HCT116 (cell line): ENCODE results near the gene FAM120A. TPM values are rescaled to one million over a fixed set of nuclear protein-coding genes. Genes with fewer than 3 reads are reported as not detected.

Experiments
- ATAC-seq: fragments of 200-7000 bp; cut with Tn5 transposase; 2 replicates; pipeline ENCODE4 v1.9.1; 2020; ENCODE audit warnings: mild to moderate bottlenecking, moderate library complexity
- BruUV-seq: library from RNA; stranded (reverse); fragments of 400-500 nt; replicated peaks from 2 replicates; lab custom pipeline; 2021; lab: Mats Ljungman, UMichigan
- CTCF ChIA-PET: fragments of 300-600 bp; sonication (Branson Sonifier 250); formaldehyde crosslinking; loops from one replicate; lab custom pipeline; 2021; ENCODE audit warnings: antibody characterized with exemption; lab: Charles Lee
- POLR2A ChIA-PET: fragments of 300-600, 350-600 bp; sonication (Branson Sonifier 250); formaldehyde crosslinking; loops from one replicate; lab custom pipeline; 2021; ENCODE audit warnings: antibody characterized with exemption; lab: Charles Lee
- RAD21 ChIA-PET, 2 experiments: fragments of 300-600 bp; sonication (Branson Sonifier 250); formaldehyde crosslinking; loops; one replicate each; lab custom pipeline; 2023; ENCODE audit warnings: low total read pairs in 2 of 2; ENCODE audit not compliant: uncharacterized antibody in 2 of 2, unreplicated experiment in 2 of 2, low non-redundant PET in 1 of 2; lab: Charles Lee
- DNase-seq: peaks from one replicate; pipeline ENCODE4 v3.0.0-alpha.2; 2010; ENCODE audit warnings: low read depth, low spot score
- H2AFZ ChIP-seq: fragments of 200-600 bp; shearing (Covaris generic), sonication (generic); 2 replicates; pipeline ENCODE4 v1.6.1; 2017; ENCODE audit warnings: low read depth, mixed run types, mixed read lengths, antibody characterized with exemption, low read length; ENCODE audit not compliant: poor library complexity, severe bottlenecking
- H3K27ac ChIP-seq: 2 replicates; pipeline ENCODE4 v1.5.1; 2012; ENCODE audit warnings: low read depth, low read length
- H3K27me3 ChIP-seq: fragments of 200-600 bp; sonication (generic); 2 replicates; pipeline ENCODE4 v1.6.1; 2016; ENCODE audit warnings: mixed run types, low read length, mixed read lengths; ENCODE audit not compliant: insufficient read depth
- H3K36me3 ChIP-seq, 2 experiments: fragments of 200-500 bp in 1 of 2; fragments of 200-600 bp in 1 of 2; sonication (Bioruptor generic) in 1 of 2; sonication (generic) in 1 of 2; 2 replicates each; pipeline versions ENCODE4 v1.5.1 to v1.6.1; 2014 to 2016; ENCODE audit warnings: low read length in 2 of 2, inconsistent platforms in 1 of 2, mixed read lengths in 1 of 2, mixed run types in 1 of 2; ENCODE audit not compliant: insufficient read depth in 2 of 2, control insufficient read depth in 1 of 2
- H3K4me1 ChIP-seq, 2 experiments: fragments of 200-600 bp in 1 of 2; sonication (generic) in 1 of 2; 2 replicates each; pipeline versions ENCODE4 v1.5.1 to v1.6.1; 2012 to 2017; ENCODE audit warnings: low read length in 2 of 2, inconsistent platforms in 1 of 2, mild to moderate bottlenecking in 1 of 2, mixed read lengths in 1 of 2, mixed run types in 1 of 2, moderate library complexity in 1 of 2; ENCODE audit not compliant: insufficient read depth in 2 of 2, control insufficient read depth in 1 of 2
- H3K4me2 ChIP-seq: fragments of 200-600 bp; sonication (generic); 2 replicates; pipeline ENCODE4 v1.6.1; 2017; ENCODE audit warnings: mixed run types, low read length, mixed read lengths
- H3K4me3 ChIP-seq, 2 experiments: fragments of 200-600 bp in 1 of 2; sonication (generic) in 1 of 2; replicated peaks in 1 of 2; 2 replicates each; pipeline ENCODE4 v1.5.1; 2011 to 2016; ENCODE audit warnings: low read length in 2 of 2, control low read depth in 1 of 2, low read depth in 1 of 2, mild to moderate bottlenecking in 1 of 2, mixed read lengths in 1 of 2, mixed run types in 1 of 2
- H3K79me2 ChIP-seq: fragments of 200-600 bp; sonication (generic); 2 replicates; pipeline ENCODE4 v1.6.1; 2017; ENCODE audit warnings: mild to moderate bottlenecking, mixed run types, low read length, moderate library complexity, mixed read lengths; ENCODE audit not compliant: insufficient read depth
- H3K9ac ChIP-seq: fragments of 200-600 bp; sonication (generic); 2 replicates; pipeline ENCODE4 v1.6.1; 2016; ENCODE audit warnings: low read length, mixed read lengths
- H3K9me2 ChIP-seq: fragments of 200-600 bp; sonication (generic), shearing (Covaris generic); 2 replicates; pipeline ENCODE4 v1.6.1; 2017; ENCODE audit warnings: mixed run types, mild to moderate bottlenecking, moderate library complexity; ENCODE audit not compliant: insufficient read depth
- H3K9me3 ChIP-seq, 2 experiments: fragments of 200-500 bp in 1 of 2; fragments of 200-600 bp in 1 of 2; sonication (Bioruptor generic) in 1 of 2; sonication (generic) in 1 of 2; 2 replicates each; pipeline ENCODE4 v1.6.1; 2014 to 2017; ENCODE audit warnings: low read length in 2 of 2, mixed read lengths in 2 of 2, inconsistent platforms in 1 of 2, low read depth in 1 of 2, mild to moderate bottlenecking in 1 of 2, mixed run types in 1 of 2, moderate library complexity in 1 of 2; ENCODE audit not compliant: control insufficient read depth in 1 of 2, insufficient read depth in 1 of 2
- H4K20me1 ChIP-seq: fragments of 200-600 bp; sonication (generic), shearing (Covaris generic); 2 replicates; pipeline ENCODE4 v1.6.1; 2017; ENCODE audit warnings: mixed run types, mild to moderate bottlenecking, moderate library complexity; ENCODE audit not compliant: insufficient read depth
- CBX3 ChIP-seq: IDR thresholded peaks from 2 replicates; pipeline ENCODE4 v1.6.1; 2012; ENCODE audit warnings: low read depth
- CTCF ChIP-seq, 3 experiments: fragments of 200-600 bp in 1 of 3; sonication (generic) in 1 of 3; IDR thresholded peaks in 2 of 3; conservative IDR thresholded peaks in 1 of 3; 2 replicates each; pipeline ENCODE4 v1.5.1; 2012 to 2017; ENCODE audit warnings: low read depth in 2 of 3, low read length in 2 of 3, antibody characterized with exemption in 1 of 3, borderline replicate concordance in 1 of 3, control low read depth in 1 of 3, mild to moderate bottlenecking in 1 of 3, mixed read lengths in 1 of 3, mixed run types in 1 of 3, moderate library complexity in 1 of 3; ENCODE audit not compliant: insufficient read depth in 1 of 3
- EGR1 ChIP-seq: IDR thresholded peaks from 2 replicates; pipeline ENCODE4 v1.6.1; 2012; ENCODE audit warnings: low read depth
- ELF1 ChIP-seq: IDR thresholded peaks from 2 replicates; pipeline ENCODE4 v1.6.1; 2012; ENCODE audit warnings: low read depth, borderline replicate concordance
- EZH2 ChIP-seq: fragments of 200-600 bp; sonication (generic); IDR thresholded peaks from 2 replicates; pipeline ENCODE4 v1.6.1; 2017; ENCODE audit warnings: antibody characterized with exemption, mixed run types
- EZH2phosphoT487 ChIP-seq: fragments of 200-600 bp; IDR thresholded peaks from 2 replicates; pipeline ENCODE4 v1.6.1; 2018; ENCODE audit warnings: antibody characterized with exemption, borderline replicate concordance
- JUND ChIP-seq: IDR thresholded peaks from 2 replicates; pipeline ENCODE4 v1.6.1; 2012
- POLR2A ChIP-seq: IDR thresholded peaks from 2 replicates; pipeline ENCODE4 v1.7.0; 2011; ENCODE audit warnings: borderline replicate concordance; ENCODE audit not compliant: insufficient read depth, insufficient read length; ENCODE audit errors: extremely low read depth
- POLR2AphosphoS5 ChIP-seq: IDR thresholded peaks from 2 replicates; pipeline ENCODE4 v1.6.1; 2011; ENCODE audit warnings: mild to moderate bottlenecking, low read depth, low read length, moderate library complexity
- RAD21 ChIP-seq: IDR thresholded peaks from 2 replicates; pipeline ENCODE4 v1.6.1; 2012; ENCODE audit warnings: low read depth, mild to moderate bottlenecking
- SP1 ChIP-seq: IDR thresholded peaks from 2 replicates; pipeline ENCODE4 v1.6.1; 2012; ENCODE audit warnings: low read depth
- TCF7L2 ChIP-seq: IDR thresholded peaks from 2 replicates; pipeline ENCODE4 v1.7.0; 2011; ENCODE audit warnings: borderline replicate concordance, inconsistent platforms; ENCODE audit not compliant: insufficient read depth, insufficient read length; ENCODE audit errors: extremely low read depth
- ZBTB33 ChIP-seq: IDR thresholded peaks from 2 replicates; pipeline ENCODE4 v1.6.1; 2011; ENCODE audit warnings: mild to moderate bottlenecking, low read length, moderate library complexity; ENCODE audit not compliant: insufficient replicate concordance; ENCODE audit errors: extremely low read depth
- intact Hi-C: fragments of 100-400 bp; cut with micrococcal nuclease; formaldehyde crosslinking; loops from 2 replicates; pipeline ENCODE4 v1.10.0; 2022
- total RNA-seq: library from RNA; stranded (reverse); gene quantifications from one replicate; pipeline ENCODE4 v1.2.1, GENCODE V29; 2021; ENCODE audit not compliant: unreplicated experiment

FAM120A gene
- total RNA-seq, 1 experiment from 2014 or later, result 122 TPM

DNA sequence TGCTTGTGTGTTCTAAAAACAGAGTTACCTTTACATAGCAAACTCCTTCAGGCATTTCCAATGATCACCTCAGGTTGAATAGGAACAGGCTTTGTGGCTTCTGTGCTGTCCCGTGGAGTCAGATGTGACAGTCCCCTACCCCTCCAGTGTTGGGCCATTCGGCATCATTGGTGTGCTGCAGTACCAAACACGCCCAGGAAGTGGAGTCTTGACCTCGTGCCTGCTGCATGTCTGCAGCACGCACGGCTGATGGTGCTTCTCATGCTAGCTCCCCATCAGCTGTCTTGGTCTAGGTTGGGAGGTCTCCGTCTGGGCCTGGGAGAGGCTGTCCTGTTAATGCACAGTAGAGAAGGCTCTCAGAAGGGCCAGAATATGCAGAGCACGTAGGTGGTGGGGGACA, 82.4 kb downstream of the FAM120A start:
- no peak overlapping the region for H3K4me3 ChIP-seq
- CTCF ChIA-PET, result no interaction called here
- no peaks in the 10 kb centered on the region for H3K4me1 ChIP-seq
- no peak overlapping the region for H3K27ac ChIP-seq
- TF ChIP-seq CTCF (IDR thresholded peaks at IDR 0.05 in 2 of 3, conservative IDR thresholded peaks at IDR 0.05 in 1 of 3; ENCODE audit: borderline replicate concordance in 1 of 3, insufficient read depth in 1 of 3, low read depth in 2 of 3, low read length in 2 of 3), result 0 out of 6 replicates have a peak, but pooled peaks of 1 of the 3 experiments have one; percentile 9
- TF ChIP-seq ELF1, result no peak
- no peak for TF ChIP-seq JUND
- no peak for TF ChIP-seq POLR2AphosphoS5
- TF ChIP-seq EZH2, result no peak
- intact Hi-C loops, result no loop called here
- H3K79me2 ChIP-seq, result peaks cover 24% of the 10 kb centered on the region; the same call in 1 of the 2 replicates
- ATAC-seq, result peak; percentile 60
- POLR2A ChIA-PET, result no interaction called here
- RAD21 ChIA-PET, result no interaction called here
- H3K9me2 ChIP-seq, result no peaks in the 10 kb centered on the region
- no peak overlapping the region for H3K9ac ChIP-seq
- H3K36me3 ChIP-seq, result peaks cover 21 to 35% of the 10 kb centered on the region in 2 experiments; a peak in 2 of 4 replicates
- no peak overlapping the region for H3K4me2 ChIP-seq
- H4K20me1 ChIP-seq, result no peaks in the 10 kb centered on the region
- H2AFZ ChIP-seq, result no peak overlapping the region
- no peaks in the 10 kb centered on the region for H3K27me3 ChIP-seq
- H3K9me3 ChIP-seq, result no peaks in the 10 kb centered on the region
- no peak for DNase-seq
- no TSS peak for BruUV-seq

DNA sequence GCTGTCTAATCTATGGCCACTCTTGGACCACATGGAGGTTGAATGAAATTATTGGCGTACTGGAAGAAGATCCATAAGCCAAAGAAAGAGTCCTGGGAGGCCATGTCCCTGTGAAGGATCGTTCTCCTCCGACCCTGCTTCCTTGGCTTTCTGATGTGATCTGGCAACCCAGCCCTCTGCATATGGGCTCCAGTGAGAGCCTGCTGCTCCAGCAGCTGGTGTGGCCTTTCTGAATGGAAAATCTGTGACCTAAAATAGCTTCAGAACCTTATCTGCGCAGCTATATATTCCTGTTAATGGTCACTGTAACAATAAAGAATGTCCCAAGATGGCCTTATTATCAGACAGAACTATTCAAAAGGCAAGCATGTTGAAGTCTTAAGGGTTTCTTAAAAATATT, 84.7 kb downstream of the FAM120A start:
- intact Hi-C loops, result no loop called here
- no peaks in the 10 kb centered on the region for H3K27me3 ChIP-seq
- H2AFZ ChIP-seq, result no peak overlapping the region
- no peaks in the 10 kb centered on the region for H3K9me3 ChIP-seq
- DNase-seq, result no peak
- no peaks in the 10 kb centered on the region for H4K20me1 ChIP-seq
- H3K4me1 ChIP-seq, result no peaks in the 10 kb centered on the region
- H3K4me2 ChIP-seq, result no peak overlapping the region
- CTCF ChIA-PET, result interaction anchor here (1.2 kb wide), 1 partner anchor 30 kb away, joined by 3 read pairs; no protein-coding TSS in a partner anchor
- BruUV-seq, result no TSS peak
- RAD21 ChIA-PET, result no interaction called here
- no peak overlapping the region for H3K4me3 ChIP-seq
- POLR2A ChIA-PET, result no interaction called here
- no peaks in the 10 kb centered on the region for H3K9me2 ChIP-seq
- no peak for ATAC-seq
- H3K36me3 ChIP-seq, result peaks cover 9 to 33% of the 10 kb centered on the region in 2 experiments; a peak in 2 of 4 replicates
- no peak overlapping the region for H3K9ac ChIP-seq
- no peak overlapping the region for H3K27ac ChIP-seq
- peaks cover 27% of the 10 kb centered on the region; the same call in 1 of the 2 replicates for H3K79me2 ChIP-seq
- no peak for TF ChIP-seq POLR2AphosphoS5
- TF ChIP-seq POLR2A, result no peak
- no peak for TF ChIP-seq CBX3
- no peak for TF ChIP-seq EGR1
- no peak for TF ChIP-seq EZH2phosphoT487
- TF ChIP-seq CTCF (IDR thresholded peaks at IDR 0.05 in 2 of 3, conservative IDR thresholded peaks at IDR 0.05 in 1 of 3; ENCODE audit: borderline replicate concordance in 1 of 3, insufficient read depth in 1 of 3, low read depth in 2 of 3, low read length in 2 of 3), result no peak
- TF ChIP-seq EZH2, result no peak
- no peak for TF ChIP-seq ZBTB33
- no peak for TF ChIP-seq TCF7L2
- no peak for TF ChIP-seq SP1
- TF ChIP-seq RAD21, result no peak
